Keratinocyte (primary cell): Measurements from ENCODE around the gene KRTAP12-1.

Source experiments
- EZH2 ChIP-seq: IDR thresholded peaks from one replicate; pipeline ENCODE4 v1.6.1; 2012; ENCODE audit warnings: inconsistent platforms, mild to moderate bottlenecking, low read length, moderate library complexity
- TF ChIP-seq, protein P1 (sequence below), 3 experiments: IDR thresholded peaks in 1 of 3; conservative IDR thresholded peaks in 1 of 3; optimal IDR thresholded peaks in 1 of 3; 2 replicates in 2 of 3; 3 replicates in 1 of 3; pipeline versions ENCODE3 to v1.5.1; 2011; ENCODE audit warnings: low read length in 3 of 3, mild to moderate bottlenecking in 3 of 3, moderate library complexity in 2 of 3, control low read depth in 1 of 3, inconsistent platforms in 1 of 3; ENCODE audit not compliant: insufficient read depth in 2 of 3; ENCODE audit errors: extremely low read depth in 1 of 3

DNA sequence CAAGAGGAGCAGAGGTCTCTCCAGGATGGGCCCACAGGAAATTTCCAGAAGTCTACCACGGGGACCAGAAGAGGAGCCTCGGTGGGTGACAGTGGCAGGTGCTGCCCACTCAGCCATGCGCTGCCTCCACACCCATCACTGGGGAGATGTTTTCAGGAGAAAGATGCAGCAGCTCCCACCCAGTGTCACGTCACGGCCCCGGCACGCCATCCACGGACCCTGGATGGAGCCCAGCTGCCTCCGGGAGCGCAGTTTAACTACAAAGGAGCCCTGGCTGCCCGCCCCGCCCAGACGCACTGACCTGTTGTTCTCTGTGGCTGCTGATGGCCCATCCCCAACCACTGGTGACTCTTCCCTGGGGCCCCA, 22.7 kb upstream of the KRTAP12-1 start:
- TF ChIP-seq, protein P1, sequence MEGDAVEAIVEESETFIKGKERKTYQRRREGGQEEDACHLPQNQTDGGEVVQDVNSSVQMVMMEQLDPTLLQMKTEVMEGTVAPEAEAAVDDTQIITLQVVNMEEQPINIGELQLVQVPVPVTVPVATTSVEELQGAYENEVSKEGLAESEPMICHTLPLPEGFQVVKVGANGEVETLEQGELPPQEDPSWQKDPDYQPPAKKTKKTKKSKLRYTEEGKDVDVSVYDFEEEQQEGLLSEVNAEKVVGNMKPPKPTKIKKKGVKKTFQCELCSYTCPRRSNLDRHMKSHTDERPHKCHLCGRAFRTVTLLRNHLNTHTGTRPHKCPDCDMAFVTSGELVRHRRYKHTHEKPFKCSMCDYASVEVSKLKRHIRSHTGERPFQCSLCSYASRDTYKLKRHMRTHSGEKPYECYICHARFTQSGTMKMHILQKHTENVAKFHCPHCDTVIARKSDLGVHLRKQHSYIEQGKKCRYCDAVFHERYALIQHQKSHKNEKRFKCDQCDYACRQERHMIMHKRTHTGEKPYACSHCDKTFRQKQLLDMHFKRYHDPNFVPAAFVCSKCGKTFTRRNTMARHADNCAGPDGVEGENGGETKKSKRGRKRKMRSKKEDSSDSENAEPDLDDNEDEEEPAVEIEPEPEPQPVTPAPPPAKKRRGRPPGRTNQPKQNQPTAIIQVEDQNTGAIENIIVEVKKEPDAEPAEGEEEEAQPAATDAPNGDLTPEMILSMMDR (optimal IDR thresholded peaks at IDR 0.05 in 1 of 3, IDR thresholded peaks at IDR 0.05 in 1 of 3, conservative IDR thresholded peaks at IDR 0.05 in 1 of 3; ENCODE audit: extremely low read depth in 1 of 3, insufficient read depth in 2 of 3, low read length in 3 of 3): no peak
- TF ChIP-seq EZH2: no peak
